Measurements from ENCODE around the gene CYP46A1.
"Not testable (repeated sequence)": the region's sequence is repeated elsewhere in the genome, so short reads cannot be mapped to it uniquely, and the experiment has no call there.

- TF ChIP-seq EZH2 (IDR thresholded peaks at IDR 0.05; ENCODE audit: low read length, missing control alignments); CTCF (conservative IDR thresholded peaks at IDR 0.05 in 1 of 2, IDR thresholded peaks at IDR 0.05 in 1 of 2; ENCODE audit: low read depth in 1 of 2, low read length in 2 of 2): not testable (repeated sequence)
These were observed 78.8 kb downstream of the CYP46A1 start for GRCh38 chr14:99762911-99763310.
